Stomach (tissue), 9 donors: ENCODE results near the gene RPL38. TPM values are rescaled to one million over a fixed set of nuclear protein-coding genes. Genes with fewer than 3 reads are reported as not detected.
A peak's percentile ranks its signal among the peaks of the same experiment; 100 is the strongest.

Source experiments
- DNase-seq, 2 donors: peaks; one replicate each; pipeline versions ENCODE4 v3.0.0 to v3.0.0-alpha.2; 2013 to 2019
- H3K27ac ChIP-seq, 5 donors: fragments of 200-600 bp in 4 of 5; sonication (generic) in 4 of 5; one replicate each; pipeline ENCODE4 v1.5.1; 2013 to 2019; ENCODE audit warnings: mild to moderate bottlenecking in 1 of 5, moderate library complexity in 1 of 5
- H3K27me3 ChIP-seq, 3 donors: fragments of 200-600 bp; sonication (generic); one replicate each; pipeline ENCODE4 v1.5.1; 2017 to 2019; ENCODE audit warnings: mixed run types in 1 of 3
- H3K36me3 ChIP-seq, 4 donors: fragments of 200-600 bp; sonication (generic); 1 replicate in 3 of 4; 2 replicates in 1 of 4; pipeline ENCODE4 v1.5.1; 2016 to 2019
- H3K4me1 ChIP-seq, 4 donors: fragments of 200-600 bp; sonication (generic); one replicate each; pipeline ENCODE4 v1.5.1; 2016 to 2019
- H3K4me3 ChIP-seq, 4 donors: fragments of 200-600 bp; sonication (generic) in 3 of 4; one replicate each; pipeline ENCODE4 v1.5.1; 2016 to 2019; ENCODE audit warnings: mild to moderate bottlenecking in 1 of 4
- H3K9me3 ChIP-seq, 4 donors: fragments of 200-600 bp; sonication (generic); one replicate each; pipeline ENCODE4 v1.5.1; 2016 to 2019
- CTCF ChIP-seq, 7 experiments: fragments of 450-650 bp in 4 of 7; fragments of 200-600 bp in 3 of 7; sonication (generic) in 3 of 7; IDR thresholded peaks; one replicate each; pipeline ENCODE4 v1.5.1; 2016 to 2019; ENCODE audit warnings: antibody characterized with exemption in 7 of 7, control low read depth in 2 of 7, mild to moderate bottlenecking in 1 of 7
- EP300 ChIP-seq: sonication (generic); formaldehyde crosslinking; IDR thresholded peaks from one replicate; pipeline ENCODE4 v1.6.1; 2017; ENCODE audit warnings: antibody characterized with exemption
- POLR2A ChIP-seq, 4 donors: fragments of 450-650 bp; IDR thresholded peaks; one replicate each; pipeline ENCODE4 v1.6.1; 2016; ENCODE audit warnings: antibody characterized with exemption in 4 of 4, control low read depth in 2 of 4, mild to moderate bottlenecking in 1 of 4, moderate library complexity in 1 of 4
- POLR2AphosphoS5 ChIP-seq, 3 donors: sonication (generic); formaldehyde crosslinking; IDR thresholded peaks; one replicate each; pipeline ENCODE4 v1.6.1; 2016; ENCODE audit warnings: antibody characterized with exemption in 3 of 3
- WGBS, 5 donors: extraction: QIAGEN DNeasy Blood & Tissue Kit in 3 of 5; methylation state at CpG; one replicate each; pipeline versions ENCODE4 v1.1.5 to v1.1.7; 2013 to 2018; 5-methylcytosine and 5-hydroxymethylcytosine counted together
- intact Hi-C: fragments of 100-400 bp; cut with DNase I; formaldehyde crosslinking; loops from one replicate; pipeline ENCODE4 v1.15.1; 2023; ENCODE audit warnings: low total_unique reads
- polyA plus RNA-seq, 3 donors: library from polyadenylated mRNA; stranded (reverse); fragments of 200-250 nt; gene quantifications; one replicate each; pipeline ENCODE4 v1.2.3, GENCODE V29; 2013
- total RNA-seq, 5 donors: library from RNA; depleted of rRNA; stranded (reverse); fragments of >200 nt; gene quantifications; one replicate each; pipeline versions ENCODE4 v1.1.0 to v1.2.3, GENCODE V29; 2014 to 2016
- donor health status: healthy with polysubstance abuse.
- donor health status: Bipolar disorder and iron deficiency.
- donor health status: healthy.

Gene RPL38
- total and polyA plus RNA-seq, 8 donors: 37.7 to 1,839 (median 979) TPM

- WGBS, 5 donors: 49 to 59% (median 54%) methylated on average over 12 to 16 of the region's 16 CpGs
- H3K27ac ChIP-seq: peak overlapping the region in 4 of 5 donors; percentile 42 to 84 (median 62)
- peaks cover 5 to 19% (median 10%) of the 10 kb centered on the region in 4 donors for H3K36me3 ChIP-seq
- no peaks in the 10 kb centered on the region for H3K9me3 ChIP-seq
- peak overlapping the region; percentile 48 to 63 (median 52) for H3K4me3 ChIP-seq
- H3K27me3 ChIP-seq: peaks cover 0 to 11% (median 0%) of the 10 kb centered on the region in 3 donors
- TF ChIP-seq POLR2A (IDR thresholded peaks at IDR 0.05): no peak
- no peak for TF ChIP-seq POLR2AphosphoS5 (IDR thresholded peaks at IDR 0.05)
- no peak for TF ChIP-seq CTCF (IDR thresholded peaks at IDR 0.05)
- TF ChIP-seq EP300: no peak
- peaks cover 28 to 70% (median 50%) of the 10 kb centered on the region in 4 donors for H3K4me1 ChIP-seq
- no peak for DNase-seq
- intact Hi-C loops: loop anchor here (10.0 kb wide), 1 partner anchor 70 kb away; no protein-coding TSS in a partner anchor
Observed at GRCh38 chr17:74214484-74215341, 11.2 kb downstream of the RPL38 start.

GRCh38 chr17:74215342-74215727 lies 11.9 kb downstream of the RPL38 start:
- intact Hi-C loops: loop anchor here (10.0 kb wide), 1 partner anchor 69 kb away; no protein-coding TSS in a partner anchor
- WGBS, 5 donors: 57 to 77% (median 59%) methylated on average over 5 to 6 of the region's 6 CpGs
- Histone ChIP-seq H3K9me3 (no peaks in the 10 kb centered on the region), H3K36me3 (peaks cover 0 to 13% (median 4%) of the 10 kb centered on the region in 4 donors), H3K27ac (peak overlapping the region in 2 of 5 donors; percentile 1 to 84), H3K4me3 (no peak overlapping the region), H3K27me3 (peaks cover 0 to 11% (median 0%) of the 10 kb centered on the region in 3 donors), H3K4me1 (peaks cover 28 to 63% (median 45%) of the 10 kb centered on the region in 4 donors)
- TF ChIP-seq POLR2A (IDR thresholded peaks at IDR 0.05) (no peak), EP300 (no peak), POLR2AphosphoS5 (IDR thresholded peaks at IDR 0.05) (no peak), CTCF (IDR thresholded peaks at IDR 0.05) (no peak)
- DNase-seq: no peak

- Histone ChIP-seq H3K4me3 (no peak overlapping the region), H3K9me3 (no peaks in the 10 kb centered on the region), H3K36me3 (peaks cover 0 to 7% (median 0%) of the 10 kb centered on the region in 4 donors), H3K4me1 (peaks cover 27 to 52% (median 34%) of the 10 kb centered on the region in 4 donors), H3K27me3 (peaks cover 0 to 11% (median 0%) of the 10 kb centered on the region in 3 donors), H3K27ac (peak overlapping the region in 1 of 5 donors; percentile 18)
- WGBS, 5 donors: 65 to 77% (median 71%) methylated on average over 2 to 5 of the region's 5 CpGs
- TF ChIP-seq CTCF (IDR thresholded peaks at IDR 0.05): no peak
- TF ChIP-seq POLR2AphosphoS5 (IDR thresholded peaks at IDR 0.05): no peak
- no peak for TF ChIP-seq EP300
- TF ChIP-seq POLR2A (IDR thresholded peaks at IDR 0.05): no peak
- DNase-seq: no peak
- intact Hi-C loops: loop anchor here (10.0 kb wide), 1 partner anchor 68 kb away; no protein-coding TSS in a partner anchor
Observed at GRCh38 chr17:74216505-74216904, 13.0 kb downstream of the RPL38 start.

- 65 to 72% (median 67%) methylated on average over 11 to 13 of the region's 13 CpGs for WGBS, 5 donors
- TF ChIP-seq POLR2AphosphoS5 (IDR thresholded peaks at IDR 0.05): no peak
- TF ChIP-seq POLR2A (IDR thresholded peaks at IDR 0.05): no peak
- no peak for TF ChIP-seq CTCF (IDR thresholded peaks at IDR 0.05)
- no peak for TF ChIP-seq EP300
- peak overlapping the region in 1 of 5 donors; percentile 18 for H3K27ac ChIP-seq
- no peak overlapping the region for H3K4me3 ChIP-seq
- no peak for DNase-seq
- peaks cover 0 to 11% (median 0%) of the 10 kb centered on the region in 4 donors for H3K36me3 ChIP-seq
- intact Hi-C loops: loop anchor here (10.0 kb wide), 1 partner anchor 68 kb away; no protein-coding TSS in a partner anchor
- no peaks in the 10 kb centered on the region for H3K9me3 ChIP-seq
- H3K4me1 ChIP-seq: peaks cover 20 to 45% (median 27%) of the 10 kb centered on the region in 4 donors
- peaks cover 0 to 11% (median 0%) of the 10 kb centered on the region in 3 donors for H3K27me3 ChIP-seq
Observed at GRCh38 chr17:74217037-74217730, 13.7 kb downstream of the RPL38 start.
